ENCODE results near the gene CENPF. TPM values are rescaled to one million over a fixed set of nuclear protein-coding genes. Genes with fewer than 3 reads are reported as not detected.

CENPF gene
- total RNA-seq, 2 experiments from 2014 or later = 110 to 173 TPM

DNA sequence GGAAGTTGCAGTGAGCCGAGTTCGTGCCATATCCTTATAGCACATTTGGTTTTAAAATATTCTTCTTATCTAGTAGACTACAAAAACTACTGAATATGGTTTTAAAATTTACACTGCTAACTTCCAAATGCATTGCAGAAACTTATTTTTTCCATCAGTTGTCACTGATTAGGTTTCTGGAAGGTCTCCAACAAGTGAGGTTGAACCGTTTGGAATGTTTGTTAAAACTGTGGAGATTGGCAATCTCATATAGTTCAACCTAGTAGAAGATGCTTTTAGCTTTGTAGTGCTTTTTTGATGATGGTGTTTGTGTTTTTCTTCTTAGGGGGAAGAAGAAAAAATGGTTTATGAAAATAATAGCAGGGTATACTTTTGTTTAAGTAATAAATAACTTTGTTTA is 12.9 kb downstream of the CENPF start:
- peaks cover 96% of the 10 kb centered on the region for H3K36me3 ChIP-seq (ENCODE audit: insufficient read depth, low read length)
- TF ChIP-seq, protein P1, sequence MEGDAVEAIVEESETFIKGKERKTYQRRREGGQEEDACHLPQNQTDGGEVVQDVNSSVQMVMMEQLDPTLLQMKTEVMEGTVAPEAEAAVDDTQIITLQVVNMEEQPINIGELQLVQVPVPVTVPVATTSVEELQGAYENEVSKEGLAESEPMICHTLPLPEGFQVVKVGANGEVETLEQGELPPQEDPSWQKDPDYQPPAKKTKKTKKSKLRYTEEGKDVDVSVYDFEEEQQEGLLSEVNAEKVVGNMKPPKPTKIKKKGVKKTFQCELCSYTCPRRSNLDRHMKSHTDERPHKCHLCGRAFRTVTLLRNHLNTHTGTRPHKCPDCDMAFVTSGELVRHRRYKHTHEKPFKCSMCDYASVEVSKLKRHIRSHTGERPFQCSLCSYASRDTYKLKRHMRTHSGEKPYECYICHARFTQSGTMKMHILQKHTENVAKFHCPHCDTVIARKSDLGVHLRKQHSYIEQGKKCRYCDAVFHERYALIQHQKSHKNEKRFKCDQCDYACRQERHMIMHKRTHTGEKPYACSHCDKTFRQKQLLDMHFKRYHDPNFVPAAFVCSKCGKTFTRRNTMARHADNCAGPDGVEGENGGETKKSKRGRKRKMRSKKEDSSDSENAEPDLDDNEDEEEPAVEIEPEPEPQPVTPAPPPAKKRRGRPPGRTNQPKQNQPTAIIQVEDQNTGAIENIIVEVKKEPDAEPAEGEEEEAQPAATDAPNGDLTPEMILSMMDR (conservative IDR thresholded peaks at IDR 0.05; ENCODE audit: low read length) = no peak
- TF ChIP-seq EZH2phosphoT487 (IDR thresholded peaks at IDR 0.05; ENCODE audit: borderline replicate concordance, low read depth, low read length) = no peak

DNA sequence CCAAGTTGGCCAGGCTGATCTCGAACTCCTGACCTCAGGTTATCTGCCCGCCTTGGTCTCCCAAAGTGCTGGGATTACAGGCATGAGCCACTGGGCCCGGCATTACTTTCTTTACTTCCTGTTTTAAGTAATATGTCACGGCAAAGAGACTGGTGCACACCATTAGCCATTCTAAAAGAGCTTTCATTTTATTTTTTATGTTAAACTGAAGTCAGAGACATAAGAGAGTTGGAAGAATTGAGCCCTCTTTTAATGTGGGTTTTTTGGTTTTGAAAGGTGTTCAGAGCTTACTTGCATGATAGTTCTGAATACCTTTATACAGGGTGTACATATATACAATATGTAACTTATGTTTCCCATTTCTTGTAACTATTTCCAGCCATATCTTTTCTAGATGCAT is 14.3 kb downstream of the CENPF start:
- H3K4me1 ChIP-seq (ENCODE audit: insufficient read depth, low read length, poor library complexity, severe bottlenecking) = no peaks in the 10 kb centered on the region
- H3K79me2 ChIP-seq (ENCODE audit: insufficient read depth, low read depth, low read length) = peaks cover 53% of the 10 kb centered on the region
- no peak overlapping the region for H3K4me3 ChIP-seq (ENCODE audit: low read depth, low read length, poor library complexity, severe bottlenecking)
- intact Hi-C loops (cut with micrococcal nuclease; ENCODE audit: unreplicated experiment) = no loop called here
- no peak overlapping the region for H3K27ac ChIP-seq (ENCODE audit: low read depth, low read length, poor library complexity, severe bottlenecking)
- POLR2A ChIA-PET = no interaction called here
- DNase-seq (ENCODE audit: low spot score) = no peak
- H3K9me3 ChIP-seq (ENCODE audit: low read length) = no peaks in the 10 kb centered on the region
- no peaks in the 10 kb centered on the region; the same call in 1 of the 2 replicates for H4K20me1 ChIP-seq (ENCODE audit: insufficient read depth, low read length)
- TF ChIP-seq, protein P1 (conservative IDR thresholded peaks at IDR 0.05; ENCODE audit: low read length) = no peak
- no peak for TF ChIP-seq EZH2phosphoT487 (IDR thresholded peaks at IDR 0.05; ENCODE audit: borderline replicate concordance, low read depth, low read length)
- CTCF ChIA-PET (ENCODE audit: unreplicated experiment) = interaction anchor here (1.1 to 1.3 kb wide), 2 partner anchors 25 to 43 kb away, joined by 3 to 4 read pairs; no protein-coding TSS in a partner anchor
- H3K4me2 ChIP-seq (ENCODE audit: low read length) = no peak overlapping the region
- peaks cover 97% of the 10 kb centered on the region for H3K36me3 ChIP-seq (ENCODE audit: insufficient read depth, low read length)
- H3K9me2 ChIP-seq (ENCODE audit: insufficient read depth, low read length) = no peaks in the 10 kb centered on the region
- H2AFZ ChIP-seq (ENCODE audit: low read length) = no peak overlapping the region
- no TSS peak for BruUV-seq (replicated peaks)

More for the DNA sequence above, 12.9 kb downstream of the CENPF start:
- Histone ChIP-seq H4K20me1 (ENCODE audit: insufficient read depth, low read length) (no peaks in the 10 kb centered on the region; the same call in 1 of the 2 replicates), H3K4me3 (ENCODE audit: low read depth, low read length, poor library complexity, severe bottlenecking) (no peak overlapping the region), H3K9me3 (ENCODE audit: low read length) (peaks cover 2% of the 10 kb centered on the region; the same call in 1 of the 2 replicates), H3K4me2 (ENCODE audit: low read length) (no peak overlapping the region), H3K4me1 (ENCODE audit: insufficient read depth, low read length, poor library complexity, severe bottlenecking) (no peaks in the 10 kb centered on the region), H3K79me2 (ENCODE audit: insufficient read depth, low read depth, low read length) (peaks cover 67% of the 10 kb centered on the region), H2AFZ (ENCODE audit: low read length) (no peak overlapping the region), H3K9me2 (ENCODE audit: insufficient read depth, low read length) (no peaks in the 10 kb centered on the region), H3K27ac (ENCODE audit: low read depth, low read length, poor library complexity, severe bottlenecking) (no peak overlapping the region)
- POLR2A ChIA-PET = interaction anchor here (0.9 kb wide), 1 partner anchor 27 kb away, joined by 5 read pairs; no protein-coding TSS in a partner anchor
- no peak for DNase-seq (ENCODE audit: low spot score)
- no TSS peak for BruUV-seq (replicated peaks)
- intact Hi-C loops (cut with micrococcal nuclease; ENCODE audit: unreplicated experiment) = no loop called here
- CTCF ChIA-PET (ENCODE audit: unreplicated experiment) = no interaction called here

DNA sequence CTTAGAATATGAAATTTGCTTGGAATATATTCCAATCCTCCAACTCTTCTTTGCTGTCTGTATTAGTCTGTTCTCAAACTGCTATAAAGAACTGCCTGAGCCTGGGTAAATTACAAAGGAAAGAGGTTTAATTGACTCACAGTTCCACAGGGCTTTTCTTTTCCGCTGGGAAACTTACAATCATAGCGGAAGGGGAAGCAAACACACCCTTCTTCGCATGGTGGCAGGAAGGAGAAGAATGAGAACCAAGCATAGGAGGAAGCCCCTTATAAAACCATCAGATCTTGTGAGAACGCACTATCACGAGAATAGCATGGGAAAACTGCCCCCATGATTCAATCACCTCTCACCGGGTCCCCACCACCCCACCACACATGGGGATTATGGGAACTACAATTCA is 14.8 kb downstream of the CENPF start:
- H3K9me2 ChIP-seq (ENCODE audit: insufficient read depth, low read length) = no peaks in the 10 kb centered on the region
- H3K9me3 ChIP-seq (ENCODE audit: low read length) = no peaks in the 10 kb centered on the region
- H2AFZ ChIP-seq (ENCODE audit: low read length) = no peak overlapping the region
- ChIA-PET POLR2A (no interaction called here), CTCF (ENCODE audit: unreplicated experiment) (no interaction called here)
- H3K4me2 ChIP-seq (ENCODE audit: low read length) = no peak overlapping the region
- TSS peak; percentile 5 for BruUV-seq (replicated peaks)
- H3K4me3 ChIP-seq (ENCODE audit: low read depth, low read length, poor library complexity, severe bottlenecking) = no peak overlapping the region
- H3K79me2 ChIP-seq (ENCODE audit: insufficient read depth, low read depth, low read length) = peaks cover 47% of the 10 kb centered on the region
- H3K36me3 ChIP-seq (ENCODE audit: insufficient read depth, low read length) = peaks cover 98% of the 10 kb centered on the region
- no peaks in the 10 kb centered on the region for H3K4me1 ChIP-seq (ENCODE audit: insufficient read depth, low read length, poor library complexity, severe bottlenecking)
- DNase-seq (ENCODE audit: low spot score) = no peak
- intact Hi-C loops (cut with micrococcal nuclease; ENCODE audit: unreplicated experiment) = no loop called here
- no peaks in the 10 kb centered on the region; the same call in 1 of the 2 replicates for H4K20me1 ChIP-seq (ENCODE audit: insufficient read depth, low read length)
- TF ChIP-seq, protein P1 (conservative IDR thresholded peaks at IDR 0.05; ENCODE audit: low read length) = no peak
- no peak for TF ChIP-seq EZH2phosphoT487 (IDR thresholded peaks at IDR 0.05; ENCODE audit: borderline replicate concordance, low read depth, low read length)
- no peak overlapping the region for H3K27ac ChIP-seq (ENCODE audit: low read depth, low read length, poor library complexity, severe bottlenecking)

Measured in OCI-LY7 (cell line).